B cell (primary cell): ENCODE results near the gene OSBPL1A.

Experiments
- CTCF ChIP-seq: fragments of 200-600 bp; IDR thresholded peaks from one replicate; pipeline ENCODE4 v1.8.0; 2022; ENCODE audit warnings: antibody characterized with exemption, mild to moderate bottlenecking
- EZH2 ChIP-seq: IDR thresholded peaks from 2 replicates; pipeline ENCODE4 v1.6.1; 2012; ENCODE audit warnings: borderline replicate concordance, low read depth, mild to moderate bottlenecking, moderate library complexity, low read length; ENCODE audit not compliant: insufficient read depth, poor library complexity, severe bottlenecking

- TF ChIP-seq CTCF (no peak), EZH2 (no peak)
Observed at GRCh38 chr18:24185805-24186204, 211.8 kb downstream of the OSBPL1A start.
